GM19468 (cell line): ENCODE data around the gene BRMS1L.
"Not testable (repeated sequence)": the region's sequence is repeated elsewhere in the genome, so short reads cannot be mapped to it uniquely, and the experiment has no call there.

Experiments
- ATAC-seq: cut with Tn5 transposase; IDR thresholded peaks from one replicate; pipeline ENCODE4 v1.9.1; 2021; ENCODE audit warnings: mild to moderate bottlenecking, moderate library complexity, moderate number of reproducible peaks; ENCODE audit not compliant: unreplicated experiment; ENCODE audit errors: extremely low read depth

BRMS1L gene

GRCh38 chr14:35821564-35822411, 4.3 kb upstream of the BRMS1L start:
- ATAC-seq = no peak

- no peak for ATAC-seq
Measured at GRCh38 chr14:35822501-35822900, 3.6 kb upstream of the BRMS1L start.

GRCh38 chr14:35824446-35825165, 1.5 kb upstream of the BRMS1L start:
- ATAC-seq = not testable (repeated sequence)

- ATAC-seq = no peak
Measured at GRCh38 chr14:35825968-35826217, 245 bp upstream of the BRMS1L start.

- no peak for ATAC-seq
Measured at GRCh38 chr14:35826952-35827416, 846 bp downstream of the BRMS1L start.

GRCh38 chr14:35827678-35828472, 1.7 kb downstream of the BRMS1L start:
- no peak for ATAC-seq

- ATAC-seq = no peak
Measured at GRCh38 chr14:35829449-35829848, 3.3 kb downstream of the BRMS1L start.

- no peak for ATAC-seq
Measured at GRCh38 chr14:35835208-35835982, 9.3 kb downstream of the BRMS1L start.

GRCh38 chr14:35841704-35842103, 15.6 kb downstream of the BRMS1L start:
- not testable (repeated sequence) for ATAC-seq

GRCh38 chr14:35842245-35842644, 16.1 kb downstream of the BRMS1L start:
- not testable (repeated sequence) for ATAC-seq

GRCh38 chr14:35844494-35844893, 18.4 kb downstream of the BRMS1L start:
- no peak for ATAC-seq

GRCh38 chr14:35847636-35848035, 21.5 kb downstream of the BRMS1L start:
- no peak for ATAC-seq

- ATAC-seq = no peak
Measured at GRCh38 chr14:35849122-35849521, 23.0 kb downstream of the BRMS1L start.

GRCh38 chr14:35851823-35852222, 25.7 kb downstream of the BRMS1L start:
- ATAC-seq = no peak

GRCh38 chr14:35853225-35853624, 27.1 kb downstream of the BRMS1L start:
- no peak for ATAC-seq

GRCh38 chr14:35854696-35855270, 28.6 kb downstream of the BRMS1L start:
- ATAC-seq = no peak

GRCh38 chr14:35855876-35856481, 29.8 kb downstream of the BRMS1L start:
- peak; percentile 96 for ATAC-seq

GRCh38 chr14:35858521-35859209, 32.5 kb downstream of the BRMS1L start:
- ATAC-seq = no peak
